HEK293 (cell line): ENCODE measurements around the gene PPFIA4.

Experiments used
- CTCF ChIA-PET: fragments of 350-600 bp; formaldehyde crosslinking; extraction: SDS; loops from one replicate; lab custom pipeline; 2021; ENCODE audit warnings: antibody characterized with exemption; lab: Yijun Ruan, JAX
- POLR2A ChIA-PET: fragments of 300-600 bp; formaldehyde crosslinking; extraction: SDS; loops from one replicate; lab custom pipeline; 2020; ENCODE audit warnings: antibody characterized with exemption, inconsistent platforms; lab: Yijun Ruan, JAX
- H3K27ac ChIP-seq: fragments of 200-500 bp; sonication (Bioruptor generic); 2 replicates; pipeline ENCODE4 v1.5.1; 2014; ENCODE audit warnings: low read depth, low read length, control low read depth, inconsistent platforms; ENCODE audit errors: extremely low read depth
- H3K36me3 ChIP-seq, 2 experiments: fragments of 200-500 bp in 1 of 2; sonication (Bioruptor generic) in 1 of 2; 1 replicate in 1 of 2; 2 replicates in 1 of 2; pipeline ENCODE4 v1.5.1; 2014 to 2017; ENCODE audit warnings: inconsistent platforms in 2 of 2, low read length in 2 of 2; ENCODE audit not compliant: control insufficient read depth in 2 of 2, insufficient read depth in 1 of 2
- H3K4me1 ChIP-seq: fragments of 200-500 bp; sonication (Bioruptor generic); 2 replicates; pipeline ENCODE4 v1.5.1; 2014; ENCODE audit warnings: mild to moderate bottlenecking, low read length, inconsistent platforms; ENCODE audit not compliant: control insufficient read depth, insufficient read depth
- H3K4me3 ChIP-seq: 2 replicates; pipeline ENCODE4 v1.5.1; 2011; ENCODE audit warnings: low read depth, mild to moderate bottlenecking, control low read depth, low read length, moderate library complexity
- H3K9me3 ChIP-seq: fragments of 200-500 bp; sonication (Bioruptor generic); 2 replicates; pipeline ENCODE4 v1.5.1; 2014; ENCODE audit warnings: low read depth, low read length, inconsistent platforms; ENCODE audit not compliant: control insufficient read depth, insufficient read depth
- BCL11B ChIP-seq: fragments of 450-650 bp; formaldehyde crosslinking; IDR thresholded peaks from 2 replicates; pipeline ENCODE4 v1.5.1; 2016; ENCODE audit warnings: low read depth, missing biosample characterization, missing genetic modification characterization
- ELK4 ChIP-seq: IDR thresholded peaks from 2 replicates; pipeline ENCODE4 v1.6.1; 2011; ENCODE audit warnings: mild to moderate bottlenecking, low read depth, low read length, borderline replicate concordance
- GLI4 ChIP-seq: fragments of 450-650 bp; formaldehyde crosslinking; IDR thresholded peaks from 2 replicates; pipeline ENCODE4 v1.5.1; 2016; ENCODE audit warnings: missing biosample characterization, missing genetic modification characterization
- HOXA7 ChIP-seq: sonication (generic); formaldehyde crosslinking; IDR thresholded peaks from 2 replicates; pipeline ENCODE4 v1.8.1; 2022; ENCODE audit warnings: missing genetic modification reagents, borderline replicate concordance
- HOXD13 ChIP-seq: sonication (generic); formaldehyde crosslinking; IDR thresholded peaks from 2 replicates; pipeline ENCODE4 v1.8.0; 2022; ENCODE audit warnings: missing genetic modification reagents, borderline replicate concordance
- KLF7 ChIP-seq: fragments of 450-650 bp; formaldehyde crosslinking; IDR thresholded peaks from 2 replicates; pipeline ENCODE4 v1.5.1; 2016; ENCODE audit warnings: missing biosample characterization, missing genetic modification characterization, borderline replicate concordance
- MYNN ChIP-seq: fragments of 450-650 bp; formaldehyde crosslinking; IDR thresholded peaks from 2 replicates; pipeline ENCODE4 v1.5.1; 2016; ENCODE audit warnings: missing biosample characterization, missing genetic modification characterization, borderline replicate concordance
- PRDM1 ChIP-seq: fragments of 450-650 bp; formaldehyde crosslinking; IDR thresholded peaks from 2 replicates; pipeline ENCODE4; 2016; ENCODE audit warnings: missing biosample characterization, missing genetic modification characterization
- SCRT1 ChIP-seq: fragments of 450-650 bp; formaldehyde crosslinking; IDR thresholded peaks from 2 replicates; pipeline ENCODE4 v1.5.1; 2016; ENCODE audit warnings: missing biosample characterization, missing genetic modification characterization, borderline replicate concordance
- SETDB1 ChIP-seq: IDR thresholded peaks from one replicate; pipeline ENCODE4 v1.6.1; 2017; ENCODE audit warnings: mild to moderate bottlenecking, low read length, moderate library complexity, mixed read lengths; ENCODE audit not compliant: insufficient read length
- TRIM28 ChIP-seq: IDR thresholded peaks from 2 replicates; pipeline ENCODE4 v1.6.1; 2011; ENCODE audit warnings: low read length, control low read depth, borderline replicate concordance
- YY1 ChIP-seq: fragments of 450-650 bp; formaldehyde crosslinking; IDR thresholded peaks from 2 replicates; pipeline ENCODE4 v1.5.1; 2018; ENCODE audit warnings: missing biosample characterization, missing genetic modification characterization
- ZBTB1 ChIP-seq: fragments of 450-650 bp; formaldehyde crosslinking; IDR thresholded peaks from 2 replicates; pipeline ENCODE4 v1.5.1; 2016; ENCODE audit warnings: missing biosample characterization, missing genetic modification characterization
- ZBTB48 ChIP-seq: fragments of 450-650 bp; formaldehyde crosslinking; IDR thresholded peaks from 2 replicates; pipeline ENCODE4 v1.5.1; 2016; ENCODE audit warnings: missing biosample characterization, missing genetic modification characterization
- ZBTB7A ChIP-seq: fragments of 450-650 bp; formaldehyde crosslinking; IDR thresholded peaks from 2 replicates; pipeline ENCODE4 v1.5.1; 2016; ENCODE audit warnings: low read depth, missing biosample characterization, missing genetic modification characterization
- ZNF10 ChIP-seq: fragments of 450-650 bp; formaldehyde crosslinking; IDR thresholded peaks from 2 replicates; pipeline ENCODE4 v1.5.1; 2017; ENCODE audit warnings: missing biosample characterization, missing genetic modification characterization
- ZNF140 ChIP-seq: fragments of 450-650 bp; formaldehyde crosslinking; IDR thresholded peaks from 2 replicates; pipeline ENCODE4 v1.5.1; 2016; ENCODE audit warnings: missing biosample characterization, missing genetic modification characterization
- ZNF155 ChIP-seq: fragments of 450-650 bp; formaldehyde crosslinking; IDR thresholded peaks from 2 replicates; pipeline ENCODE4 v1.5.1; 2016; ENCODE audit warnings: missing biosample characterization, missing genetic modification characterization
- ZNF2 ChIP-seq: fragments of 450-650 bp; formaldehyde crosslinking; IDR thresholded peaks from 2 replicates; pipeline ENCODE4 v1.5.1; 2016; ENCODE audit warnings: missing biosample characterization, missing genetic modification characterization
- ZNF23 ChIP-seq: fragments of 450-650 bp; formaldehyde crosslinking; IDR thresholded peaks from 2 replicates; pipeline ENCODE4 v1.5.1; 2016; ENCODE audit warnings: missing biosample characterization, missing genetic modification characterization, borderline replicate concordance
- ZNF280D ChIP-seq: fragments of 450-650 bp; formaldehyde crosslinking; IDR thresholded peaks from 2 replicates; pipeline ENCODE4 v1.5.1; 2016; ENCODE audit warnings: missing biosample characterization, missing genetic modification characterization
- ZNF391 ChIP-seq: fragments of 450-650 bp; formaldehyde crosslinking; IDR thresholded peaks from 2 replicates; pipeline ENCODE4 v1.5.1; 2016; ENCODE audit warnings: low read depth, missing biosample characterization, missing genetic modification characterization, borderline replicate concordance
- ZNF473 ChIP-seq: fragments of 450-650 bp; formaldehyde crosslinking; IDR thresholded peaks from 2 replicates; pipeline ENCODE4 v1.5.1; 2017; ENCODE audit warnings: missing biosample characterization, missing genetic modification characterization
- ZNF510 ChIP-seq: fragments of 450-650 bp; formaldehyde crosslinking; IDR thresholded peaks from 2 replicates; pipeline ENCODE4 v1.5.1; 2018; ENCODE audit warnings: mild to moderate bottlenecking, missing genetic modification characterization, missing biosample characterization; ENCODE audit not compliant: insufficient replicate concordance
- ZNF529 ChIP-seq: fragments of 450-650 bp; formaldehyde crosslinking; IDR thresholded peaks from 2 replicates; pipeline ENCODE4 v1.5.1; 2017; ENCODE audit warnings: missing genetic modification characterization, missing biosample characterization; ENCODE audit not compliant: insufficient replicate concordance
- ZNF549 ChIP-seq: fragments of 450-650 bp; IDR thresholded peaks from 2 replicates; pipeline ENCODE4 v1.5.1; 2018; ENCODE audit warnings: missing biosample characterization, missing genetic modification characterization, mild to moderate bottlenecking, inconsistent platforms, moderate library complexity
- ZNF610 ChIP-seq: fragments of 450-650 bp; formaldehyde crosslinking; IDR thresholded peaks from 2 replicates; pipeline ENCODE4 v1.5.1; 2016; ENCODE audit warnings: missing biosample characterization, missing genetic modification characterization, borderline replicate concordance
- ZNF626 ChIP-seq: fragments of 450-650 bp; sonication (Bioruptor Pico); formaldehyde crosslinking; IDR thresholded peaks from 2 replicates; pipeline ENCODE4 v1.5.1; 2018; ENCODE audit warnings: missing biosample characterization, missing genetic modification characterization, inconsistent platforms
- ZNF658 ChIP-seq: fragments of 450-650 bp; formaldehyde crosslinking; IDR thresholded peaks from 2 replicates; pipeline ENCODE4; 2016; ENCODE audit warnings: missing biosample characterization, missing genetic modification characterization
- ZNF692 ChIP-seq: fragments of 450-650 bp; formaldehyde crosslinking; IDR thresholded peaks from 2 replicates; pipeline ENCODE4 v1.5.1; 2016; ENCODE audit warnings: missing biosample characterization, missing genetic modification characterization
- ZNF704 ChIP-seq: fragments of 450-650 bp; formaldehyde crosslinking; IDR thresholded peaks from 2 replicates; pipeline ENCODE4 v1.5.1; 2016; ENCODE audit warnings: missing biosample characterization, missing genetic modification characterization

PPFIA4 gene

GRCh38 chr1:203095061-203095690 is 68.9 kb downstream of the PPFIA4 start:
- Histone ChIP-seq H3K4me1 (no peaks in the 10 kb centered on the region), H3K27ac (no peak overlapping the region), H3K4me3 (no peak overlapping the region), H3K9me3 (no peaks in the 10 kb centered on the region), H3K36me3 (no peaks in the 10 kb centered on the region)
- ChIA-PET POLR2A (no interaction called here), CTCF (interaction anchor here (0.6 to 2.9 kb wide), 2 partner anchors 11 to 227 kb away, joined by 3 to 10 read pairs; no protein-coding TSS in a partner anchor)
- TF ChIP-seq HOXD13 = no peak
- 0 out of 2 replicates have a peak, but pooled peaks have one; percentile 23 for TF ChIP-seq ZNF610 (tag by site-specific recombination)
- peak; percentile 28 for TF ChIP-seq ZNF510
- 0 out of 2 replicates have a peak, but pooled peaks have one; percentile 32 for TF ChIP-seq ZNF549
- TF ChIP-seq ZBTB48 (tag by site-specific recombination) = no peak
- TF ChIP-seq ZNF2 (tag by site-specific recombination) = no peak
- no peak for TF ChIP-seq ELK4
- TF ChIP-seq SETDB1 = peak; percentile 99
- peak; percentile 95 for TF ChIP-seq ZNF626 (tag by site-specific recombination)
- no peak for TF ChIP-seq ZNF692 (tag by site-specific recombination)
- TF ChIP-seq BCL11B (tag by site-specific recombination) = no peak
- no peak for TF ChIP-seq ZBTB1
- TF ChIP-seq SCRT1 (tag by site-specific recombination) = no peak
- TF ChIP-seq ZNF391 = no peak
- no peak for TF ChIP-seq ZNF23 (tag by site-specific recombination)
- TF ChIP-seq ZNF704 (tag by site-specific recombination) = no peak
- TF ChIP-seq ZNF658 (tag by site-specific recombination) = no peak
- no peak for TF ChIP-seq HOXA7 (CRISPR knock-in tag)
- TF ChIP-seq TRIM28 = peak; percentile 95; the same call in 1 of the 2 replicates
- TF ChIP-seq ZNF280D (tag by site-specific recombination) = no peak
- no peak for TF ChIP-seq ZBTB7A
- no peak for TF ChIP-seq ZNF140 (tag by site-specific recombination)
- no peak for TF ChIP-seq YY1 (tag by site-specific recombination)
- TF ChIP-seq MYNN = no peak
- no peak for TF ChIP-seq KLF7 (tag by site-specific recombination)
- TF ChIP-seq GLI4 (tag by site-specific recombination) = no peak
- no peak for TF ChIP-seq PRDM1
- peak; percentile 38 for TF ChIP-seq ZNF529 (tag by site-specific recombination)
- no peak for TF ChIP-seq ZNF155 (tag by site-specific recombination)
- no peak for TF ChIP-seq ZNF473 (tag by site-specific recombination)
- TF ChIP-seq ZNF10 (tag by site-specific recombination) = no peak
